HG03135 (cell line): ENCODE data around the gene UBAC2.
"Not testable (repeated sequence)": the region's sequence is repeated elsewhere in the genome, so short reads cannot be mapped to it uniquely, and the experiment has no call there.

Experiments
- ATAC-seq: cut with Tn5 transposase; IDR thresholded peaks from one replicate; pipeline ENCODE4 v1.9.1; 2021; ENCODE audit warnings: mild to moderate bottlenecking, moderate library complexity; ENCODE audit not compliant: unreplicated experiment

The UBAC2 gene

DNA sequence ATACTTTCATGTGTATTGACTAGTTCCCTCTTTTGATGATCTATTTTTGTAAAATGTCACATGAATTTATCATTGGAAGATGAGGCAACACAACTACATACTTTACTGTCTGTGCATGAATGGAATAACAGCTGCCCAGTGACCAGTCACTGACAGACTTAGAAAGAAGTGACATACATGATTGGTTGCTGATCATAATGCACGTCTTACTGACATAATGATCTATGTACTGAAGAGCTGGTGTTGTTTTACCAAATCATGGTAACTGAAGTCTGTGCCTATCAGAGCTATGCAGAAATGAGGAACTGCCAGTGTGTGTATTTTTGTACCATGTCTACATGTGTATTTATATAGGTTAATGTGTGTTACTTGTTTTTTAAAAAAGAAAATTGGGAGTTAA, 31.1 kb downstream of the UBAC2 start:
- ATAC-seq = peak; percentile 30

DNA sequence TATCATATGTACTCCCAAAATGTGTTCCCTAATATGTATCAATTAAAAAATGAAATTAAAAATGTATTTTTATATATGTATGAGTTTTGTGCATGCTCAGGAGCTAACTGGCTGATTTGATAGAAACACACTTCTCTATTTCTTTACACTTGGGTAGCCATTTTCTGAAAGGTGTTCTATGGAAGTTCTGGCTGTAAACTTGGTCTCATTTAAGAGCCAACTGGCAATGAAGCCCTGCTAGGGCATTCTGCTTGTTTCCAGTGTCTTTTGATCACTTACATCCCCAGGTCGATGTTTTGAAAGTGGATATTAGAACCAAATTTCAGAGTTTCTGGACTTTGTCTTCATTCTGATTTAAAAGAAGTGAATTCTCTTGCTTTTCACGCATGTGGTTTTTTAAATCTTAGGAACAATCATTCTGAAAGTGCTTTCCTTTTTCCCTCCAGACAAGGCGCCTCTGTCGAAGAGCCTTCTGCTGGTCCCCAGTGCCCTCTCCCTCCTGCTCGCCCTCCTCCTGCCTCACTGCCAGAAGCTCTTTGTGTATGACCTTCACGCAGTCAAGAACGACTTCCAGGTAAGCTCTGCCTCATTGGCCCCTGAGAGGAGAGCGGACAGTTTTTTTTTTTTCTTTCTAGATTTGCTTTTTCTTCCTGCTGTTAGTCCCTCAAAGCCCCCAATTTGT, 37.5 kb downstream of the UBAC2 start:
- peak; percentile 52 for ATAC-seq

DNA sequence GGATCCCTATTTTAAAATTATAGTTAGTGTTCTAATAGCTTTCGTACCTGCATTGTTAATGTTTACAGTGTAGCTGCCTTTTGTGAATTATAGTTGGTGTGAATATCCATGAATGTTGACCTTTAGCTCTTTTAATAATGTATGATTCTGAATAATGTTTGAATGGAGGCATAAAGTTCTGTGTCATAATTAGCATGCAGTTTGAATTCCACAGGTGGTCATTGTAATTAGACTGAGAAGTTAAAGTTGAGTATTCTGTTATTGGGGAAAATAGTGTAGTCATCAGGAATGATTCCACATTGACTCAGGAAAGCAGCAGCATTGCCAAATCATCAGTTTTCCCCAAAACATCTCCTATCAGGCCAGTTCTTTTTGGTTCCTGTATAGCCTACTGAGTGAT, 45.4 kb downstream of the UBAC2 start:
- no peak for ATAC-seq

DNA sequence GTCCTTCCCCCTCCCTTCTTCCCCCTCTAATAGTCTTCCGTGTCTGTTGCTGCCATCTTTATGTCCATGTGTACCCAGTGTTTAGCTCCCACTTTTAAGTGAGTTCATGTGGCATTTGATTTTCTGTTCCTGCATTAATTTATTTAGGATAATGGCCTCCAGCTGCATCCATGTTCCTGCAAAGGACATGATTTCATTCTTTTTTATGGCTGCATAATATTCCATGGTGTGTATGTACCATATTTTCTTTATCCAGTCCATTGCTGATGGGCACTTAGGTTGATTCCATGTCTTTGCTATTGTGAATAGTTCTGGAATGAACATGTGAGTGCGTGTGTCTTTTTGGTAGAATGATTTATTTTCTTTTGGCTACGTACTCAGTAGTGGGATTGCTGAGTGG, 48.5 kb downstream of the UBAC2 start:
- ATAC-seq = not testable (repeated sequence)

DNA sequence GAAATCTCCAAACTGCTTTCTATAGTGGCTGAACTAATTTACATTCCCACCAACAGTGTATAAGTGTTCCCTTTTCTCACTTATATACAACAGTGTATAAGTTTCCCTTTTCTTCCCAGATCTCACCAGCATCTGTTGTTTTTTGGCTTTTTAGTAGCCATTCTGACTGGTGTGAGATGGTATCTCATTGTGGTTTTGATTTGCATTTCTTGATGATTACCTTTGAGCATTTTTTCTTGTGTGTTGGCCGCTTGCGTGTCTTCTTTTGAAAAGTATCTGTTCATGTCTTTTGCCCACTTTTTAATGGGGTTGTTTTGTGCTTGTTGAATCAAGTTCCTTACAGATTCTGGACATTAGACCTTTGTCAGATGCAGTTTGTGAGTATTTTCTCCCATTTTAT, 49.0 kb downstream of the UBAC2 start:
- not testable (repeated sequence) for ATAC-seq

DNA sequence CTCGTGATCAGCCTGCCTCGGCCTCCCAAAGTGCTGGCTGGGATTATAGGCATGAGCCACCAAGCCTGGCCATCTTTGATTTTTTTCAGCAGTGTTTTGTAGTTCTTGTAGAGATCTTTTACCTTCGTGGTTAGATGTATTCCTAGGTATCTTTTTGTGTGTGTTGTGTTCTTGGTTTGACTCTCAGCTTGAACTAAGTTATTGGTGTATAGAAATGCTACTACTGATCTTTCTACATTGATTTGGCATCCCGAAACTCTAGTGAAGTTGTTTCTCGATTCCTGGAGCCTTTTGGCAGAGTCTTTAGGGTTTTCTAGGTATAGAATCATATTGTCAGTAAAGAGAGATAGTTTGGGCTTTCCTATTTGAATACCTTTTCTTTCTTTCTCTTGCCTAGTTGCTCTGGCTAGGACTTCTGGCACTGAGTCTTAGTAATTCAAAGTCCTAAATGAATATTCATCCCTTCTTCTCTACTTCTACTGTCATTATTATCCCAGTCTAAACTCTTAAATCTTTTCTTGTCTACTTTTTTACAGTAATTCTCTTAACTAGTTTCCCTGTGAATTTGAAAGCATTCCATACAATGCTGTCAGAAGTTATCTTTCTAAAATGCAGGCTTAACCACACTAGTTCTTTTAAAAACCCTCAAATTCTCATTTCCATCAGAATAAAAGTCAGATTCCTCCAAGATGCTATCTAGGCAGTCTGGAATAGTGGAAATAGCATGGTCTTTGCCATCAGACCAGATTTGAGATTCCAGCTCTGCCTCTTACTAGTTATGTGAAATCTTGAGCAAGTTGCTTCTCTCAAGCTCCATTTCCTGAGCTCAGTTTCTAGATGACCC, 50.5 kb downstream of the UBAC2 start:
- no peak for ATAC-seq

DNA sequence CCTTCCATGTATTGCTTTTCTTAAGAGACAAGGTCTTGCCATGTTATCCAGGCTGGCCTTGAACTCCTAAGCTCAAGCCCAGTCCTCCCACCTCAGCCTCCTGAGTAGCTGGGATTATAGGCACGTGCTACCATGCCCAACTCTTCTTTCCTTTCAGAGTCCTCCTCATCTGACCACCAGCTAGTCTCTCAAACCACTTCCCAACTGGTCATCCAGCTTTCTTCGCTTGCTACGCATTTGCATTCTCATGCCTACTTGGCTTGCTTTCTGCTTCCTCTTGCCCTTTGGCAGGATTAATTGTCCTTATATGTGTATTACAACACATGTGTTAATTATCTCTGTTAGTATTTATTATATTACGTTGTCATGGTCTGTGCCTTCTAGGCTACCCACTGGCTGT, 51.3 kb downstream of the UBAC2 start:
- ATAC-seq = no peak

DNA sequence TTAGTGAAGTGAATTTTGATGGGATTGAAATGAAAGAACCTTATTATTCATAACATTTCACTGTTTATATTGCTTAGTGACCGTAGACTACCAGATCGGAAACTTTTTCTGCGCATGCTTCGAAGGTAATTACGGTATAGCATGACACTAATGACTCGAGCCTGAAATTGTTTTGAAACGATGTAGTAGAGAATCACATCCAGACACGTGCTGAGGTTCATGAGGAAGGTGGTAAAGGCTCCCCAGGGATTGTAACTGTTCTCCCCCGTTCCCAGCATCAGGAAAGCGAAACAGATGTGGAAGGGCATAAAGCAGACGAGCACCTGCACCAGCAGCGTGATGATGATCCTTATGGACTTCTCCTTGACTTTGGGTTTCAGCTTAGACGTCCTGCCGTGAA, 54.2 kb downstream of the UBAC2 start:
- ATAC-seq = no peak

DNA sequence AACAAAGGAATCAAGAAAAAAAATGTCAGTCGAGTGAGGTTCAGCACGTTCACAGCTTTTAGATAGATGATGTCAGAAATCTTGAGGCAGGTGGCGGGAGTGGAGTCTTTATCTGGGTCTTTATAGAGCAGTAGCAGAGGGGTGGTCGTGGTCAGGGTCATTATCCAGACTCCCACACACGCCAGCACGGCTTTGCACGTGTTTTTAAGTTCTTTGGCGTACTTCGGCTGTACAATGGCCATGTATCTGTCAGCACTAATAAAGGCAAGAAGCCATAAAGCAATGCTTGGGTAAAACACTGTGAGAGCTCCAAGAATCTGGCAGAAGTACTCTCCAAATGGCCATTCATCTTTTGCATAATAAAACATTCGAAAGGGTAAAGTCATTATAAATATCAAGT, 54.6 kb downstream of the UBAC2 start:
- ATAC-seq = no peak

DNA sequence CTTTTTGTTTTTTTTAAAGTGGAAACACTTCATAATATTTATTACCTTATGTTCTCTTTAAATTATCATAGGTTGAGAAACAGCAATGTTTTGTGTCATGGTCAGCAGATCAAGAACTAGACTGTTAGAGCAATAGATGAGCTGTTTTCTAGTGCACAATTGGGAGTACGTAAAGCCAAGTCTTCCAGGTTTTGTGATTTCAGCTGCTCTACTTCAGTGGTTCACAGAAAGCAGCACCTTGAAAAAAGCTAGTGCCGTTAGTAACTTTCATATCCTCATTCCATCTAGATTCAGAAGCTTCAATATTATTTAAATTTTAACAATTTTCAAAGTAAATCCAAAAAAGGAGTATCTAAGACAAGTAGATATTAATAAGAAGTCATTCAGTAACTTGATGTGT, 55.6 kb downstream of the UBAC2 start:
- no peak for ATAC-seq

DNA sequence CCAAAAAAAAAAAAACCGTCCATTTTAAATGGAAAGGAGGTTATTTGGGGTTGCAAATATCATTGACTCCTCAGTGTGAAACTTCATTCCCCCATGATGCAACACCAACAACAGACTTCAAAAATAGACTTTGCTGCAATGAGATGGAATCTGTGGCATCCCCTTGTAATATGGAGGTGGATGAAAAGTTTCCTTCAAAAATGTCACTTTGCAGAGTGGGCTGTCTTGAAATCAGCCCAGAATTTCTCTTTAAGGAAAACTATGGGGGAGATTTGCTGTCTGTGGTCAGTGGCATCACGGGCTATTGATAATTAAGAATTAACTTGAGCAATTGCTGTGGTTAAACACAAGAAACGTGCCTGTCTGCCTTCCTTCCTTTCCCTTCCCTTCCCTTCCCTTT, 56.1 kb downstream of the UBAC2 start:
- no peak for ATAC-seq

DNA sequence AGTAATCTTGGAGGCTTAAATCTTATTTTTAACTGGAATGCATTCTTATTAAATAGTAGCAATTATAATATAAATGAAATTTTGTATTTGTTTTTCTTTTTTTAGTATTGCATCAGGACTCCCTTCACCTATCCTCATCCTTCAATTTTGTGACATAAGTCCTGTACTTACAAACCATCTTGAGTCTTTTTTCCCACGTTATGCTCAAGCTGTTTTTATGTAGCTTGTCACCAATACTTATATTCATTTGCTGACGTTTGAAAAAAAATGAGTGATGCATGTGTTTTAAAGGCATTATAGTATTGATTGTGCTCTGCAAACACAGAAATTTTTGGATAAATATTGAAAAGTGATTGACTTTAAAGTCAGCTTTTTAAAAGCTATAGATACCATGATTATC, 56.6 kb downstream of the UBAC2 start:
- no peak for ATAC-seq

DNA sequence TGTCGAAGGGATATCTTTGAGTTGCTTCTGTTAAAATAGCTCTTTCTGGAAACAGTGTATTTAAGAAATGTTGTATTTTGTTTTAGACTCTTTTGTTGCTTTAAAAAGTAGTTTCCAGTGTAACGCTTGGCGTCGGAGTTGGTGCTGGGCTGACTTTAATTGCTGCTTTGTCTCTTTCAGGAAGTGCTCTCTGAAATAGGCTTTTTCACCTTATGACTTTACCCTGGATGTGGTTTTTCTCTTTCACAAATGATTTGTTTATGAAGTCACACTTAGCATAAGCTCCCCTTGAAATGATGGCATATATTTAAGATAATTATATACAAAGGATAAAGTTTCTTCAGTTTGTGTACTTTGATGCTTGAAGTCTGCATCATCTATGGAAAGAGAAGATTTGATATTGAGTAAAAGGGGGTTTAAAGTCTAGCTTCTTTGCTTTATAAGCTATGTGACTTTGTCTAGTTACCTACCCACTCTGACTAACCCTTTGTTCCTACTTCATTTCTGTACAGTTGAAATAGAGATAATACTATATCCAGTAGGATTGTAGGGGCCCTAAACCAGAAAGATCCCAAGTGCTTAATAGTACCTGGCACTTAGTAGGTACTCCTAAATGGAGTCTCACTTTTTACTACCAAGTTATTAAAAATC, 57.7 kb downstream of the UBAC2 start, which contains the start of gene GPR18:
Gene GPR18, minus strand, starts transcription at position 170 of the 651 bp plus-strand sequence. CDS start 2,507 bp downstream, outside the sequence.
- peak; percentile 88 for ATAC-seq

DNA sequence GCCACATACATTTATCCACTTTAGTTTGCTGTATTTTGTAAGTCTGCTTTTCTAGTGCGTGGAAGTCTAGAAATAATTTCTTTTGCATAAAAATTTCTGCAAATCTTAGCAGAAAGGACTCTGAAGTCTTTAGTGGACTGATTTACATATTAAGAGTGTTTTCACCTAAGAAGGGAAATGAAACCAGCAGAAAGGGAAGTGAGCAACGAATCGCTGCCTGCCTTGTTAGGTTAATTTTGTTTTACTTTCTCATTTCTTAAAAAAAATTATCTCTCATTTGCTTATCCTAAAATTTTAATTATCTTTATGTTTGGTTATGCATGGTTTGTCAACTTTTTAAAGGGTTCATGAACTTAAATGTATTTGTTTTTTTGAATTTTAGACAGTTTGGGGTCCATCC, 58.3 kb downstream of the UBAC2 start:
- ATAC-seq = peak; percentile 64

DNA sequence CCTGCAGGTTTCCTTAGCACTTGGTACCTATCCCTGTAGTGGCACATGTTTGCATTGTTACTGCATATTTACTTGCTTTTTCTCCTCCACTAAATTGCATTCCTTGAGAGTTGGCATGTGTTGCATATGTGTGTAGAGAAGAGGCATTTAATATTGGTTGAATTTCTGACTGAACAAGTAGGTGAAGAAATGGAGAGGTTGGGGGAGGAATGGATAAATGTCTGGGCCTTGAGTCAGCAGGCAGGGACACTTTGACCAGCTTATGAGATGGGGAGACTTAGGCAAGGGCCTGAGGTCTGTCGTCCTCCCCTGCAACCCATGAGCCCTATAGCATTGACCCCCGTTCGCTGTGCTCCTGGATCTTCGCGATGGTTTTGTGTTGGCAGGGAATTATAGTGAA, 59.6 kb downstream of the UBAC2 start:
- no peak for ATAC-seq

DNA sequence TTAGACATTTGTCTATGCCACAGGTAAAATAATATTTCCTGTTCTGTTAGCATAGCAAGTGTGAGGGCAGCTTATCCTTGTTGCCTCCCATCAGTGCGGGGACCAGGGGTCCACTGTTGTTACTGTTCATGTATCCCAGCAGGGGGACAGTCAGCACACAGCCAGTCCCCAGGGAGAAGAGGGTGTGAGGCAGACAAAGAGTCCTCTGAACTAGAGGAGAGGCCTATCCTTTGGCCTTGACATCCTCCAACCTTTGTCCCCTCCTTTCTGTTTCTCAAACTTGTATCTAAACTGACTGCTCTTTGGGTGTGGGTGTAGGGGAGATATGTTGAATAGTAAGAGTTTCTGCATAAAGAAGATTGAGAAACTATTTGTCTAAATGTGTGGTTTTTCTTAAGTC, 60.4 kb downstream of the UBAC2 start:
- ATAC-seq = no peak

DNA sequence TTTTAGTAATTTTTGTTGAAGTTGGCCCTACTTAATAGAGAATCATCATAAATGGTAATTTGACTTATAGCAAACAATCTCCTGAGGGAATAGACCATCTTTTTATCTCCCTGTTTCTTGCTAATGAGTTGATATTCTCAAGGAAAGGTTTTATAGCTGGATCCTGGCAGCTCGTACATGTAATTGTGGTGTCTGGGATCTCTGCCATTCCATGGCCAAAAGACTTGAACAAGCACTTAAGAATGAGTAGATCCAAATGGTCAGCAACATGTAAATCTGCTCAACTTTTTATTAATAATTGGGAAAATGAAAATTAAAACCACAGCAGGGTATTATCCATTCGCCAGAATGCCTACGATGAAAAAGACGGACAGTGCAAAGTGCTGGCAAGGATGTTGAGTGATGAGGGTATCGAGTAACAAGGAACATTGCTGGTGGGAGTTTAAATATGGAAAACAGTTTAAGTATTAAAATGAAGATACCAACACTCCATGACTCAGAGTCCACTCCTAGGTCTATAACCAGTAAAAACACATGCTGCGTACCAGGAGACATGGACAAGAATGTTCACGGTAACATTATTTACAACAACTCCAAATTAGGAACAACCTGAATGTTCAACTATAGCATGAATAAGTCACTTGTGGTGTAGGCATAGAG, 62.6 kb downstream of the UBAC2 start:
- no peak for ATAC-seq

DNA sequence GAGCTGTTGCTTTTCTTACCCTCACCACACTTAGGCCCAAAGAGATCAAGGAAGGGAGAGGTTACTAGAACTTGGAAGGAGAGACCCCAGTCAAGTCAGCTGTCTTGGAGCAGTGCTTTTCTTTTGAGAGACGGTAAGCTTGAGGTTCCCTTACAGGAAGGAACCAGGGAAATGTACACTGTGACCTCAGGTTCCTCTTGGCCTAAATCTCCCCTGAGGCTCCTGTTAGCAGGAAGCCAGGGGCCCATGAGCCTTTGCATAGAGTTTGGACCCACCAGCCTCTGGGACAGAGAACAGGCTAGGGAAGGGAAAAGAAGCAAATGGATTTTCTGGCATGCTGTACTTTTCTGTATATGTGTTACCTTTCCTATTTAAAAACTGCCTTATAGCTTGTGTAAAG, 63.4 kb downstream of the UBAC2 start:
- ATAC-seq = no peak

DNA sequence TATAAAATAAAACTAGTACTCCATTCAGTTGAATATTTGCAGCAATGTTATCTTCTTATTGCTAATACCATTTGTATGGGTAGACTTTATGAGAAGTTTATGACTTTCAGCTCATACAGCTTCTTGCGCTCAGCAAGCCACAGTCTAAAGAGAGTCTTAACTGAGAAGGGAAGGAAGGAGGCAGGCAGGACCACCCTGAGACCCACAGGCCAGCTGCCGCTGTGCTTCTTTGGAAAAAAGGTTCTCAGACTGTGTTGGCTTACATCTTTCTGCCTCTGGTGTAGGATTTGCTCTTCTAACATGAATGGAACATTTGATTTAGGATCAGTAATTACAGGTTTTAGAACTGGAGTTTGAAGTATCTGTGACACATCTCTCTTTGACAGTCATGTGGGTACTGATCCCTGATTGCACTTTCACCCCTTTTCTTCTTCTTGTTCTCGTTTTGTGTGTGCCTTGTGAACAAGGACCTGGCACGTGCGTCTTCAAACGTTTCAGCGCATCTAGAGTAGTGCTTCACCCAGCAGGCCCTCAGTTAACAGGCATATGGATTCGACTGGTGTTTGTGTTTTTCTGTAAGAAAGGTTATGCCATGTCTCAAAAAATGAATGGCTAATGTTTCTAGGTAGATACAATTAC, 64.6 kb downstream of the UBAC2 start:
- no peak for ATAC-seq

DNA sequence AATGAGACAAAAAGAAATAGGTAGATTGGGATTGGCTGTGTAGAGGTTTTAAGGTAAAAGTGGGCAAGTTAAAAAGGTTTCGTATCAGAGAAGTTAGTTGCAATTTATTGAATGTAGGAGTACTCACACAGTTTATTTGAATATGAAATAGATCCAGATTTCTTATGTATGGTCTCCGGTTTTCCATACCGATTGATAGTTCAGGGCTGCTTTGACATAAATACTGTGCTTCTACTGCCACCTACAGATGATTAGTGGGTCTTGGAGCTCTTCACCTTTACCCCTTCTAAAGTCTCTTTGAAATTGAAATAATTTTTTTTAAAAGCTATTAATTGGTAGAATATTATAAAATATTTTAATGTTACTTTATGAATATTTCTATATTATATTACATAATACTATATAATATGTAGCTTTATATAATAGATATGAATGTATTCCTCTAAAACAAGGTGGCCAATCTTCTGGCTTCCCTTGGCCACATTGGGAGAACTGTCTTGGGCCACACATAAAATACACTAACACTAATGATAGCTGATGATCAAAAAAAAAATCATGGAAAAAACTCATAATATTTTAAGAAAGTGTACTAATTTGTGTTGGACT, 65.3 kb downstream of the UBAC2 start:
- ATAC-seq = no peak
